H1 (cell line): ENCODE measurements around the gene NKX2-8. TPM values are rescaled to one million over a fixed set of nuclear protein-coding genes. Genes with fewer than 3 reads are reported as not detected.

Source experiments
- CTCF ChIA-PET: fragments of 300-600 bp; sonication (Branson Sonifier 250); formaldehyde crosslinking; loops from one replicate; lab custom pipeline; 2021; ENCODE audit not compliant: partially characterized antibody; lab: Charles Lee
- POLR2A ChIA-PET: fragments of 300-600 bp; sonication (Branson Sonifier 250); formaldehyde crosslinking; loops from one replicate; lab custom pipeline; 2021; ENCODE audit warnings: inconsistent platforms; ENCODE audit not compliant: partially characterized antibody; lab: Charles Lee
- DNase-seq, 2 experiments: peaks; one replicate each; pipeline versions ENCODE4 v3.0.0 to v3.0.0-alpha.2; 2010 to 2022; ENCODE audit warnings: low spot score in 2 of 2, low read depth in 1 of 2, mixed read lengths in 1 of 2
- FAIRE-seq: peaks from 2 replicates; lab custom pipeline; 2011; peaks lifted over from hg19 to GRCh38; lab: Jason Lieb, UNC
- H2AFZ ChIP-seq: 2 replicates; pipeline ENCODE4 v1.8.1; 2012; ENCODE audit warnings: low read length, inconsistent platforms
- H2AK5ac ChIP-seq: 2 replicates; pipeline ENCODE4 v1.6.1; 2013; ENCODE audit warnings: low read depth, low read length
- H2BK120ac ChIP-seq: replicated peaks from 2 replicates; pipeline ENCODE3; 2013; ENCODE audit warnings: low read depth, low read length, inconsistent platforms
- H2BK12ac ChIP-seq: 2 replicates; pipeline ENCODE4 v1.6.1; 2013; ENCODE audit warnings: low read depth, low read length
- H2BK15ac ChIP-seq: 2 replicates; pipeline ENCODE4 v1.6.1; 2013; ENCODE audit warnings: low read length
- H2BK20ac ChIP-seq: 2 replicates; pipeline ENCODE4 v1.6.1; 2013; ENCODE audit warnings: low read length
- H2BK5ac ChIP-seq: 2 replicates; pipeline ENCODE4 v1.6.1; 2013; ENCODE audit warnings: low read depth, low read length
- H3K14ac ChIP-seq: 2 replicates; pipeline ENCODE4 v1.6.1; 2013; ENCODE audit warnings: inconsistent platforms; ENCODE audit not compliant: insufficient read length
- H3K18ac ChIP-seq: 2 replicates; pipeline ENCODE4 v1.6.1; 2013; ENCODE audit warnings: low read length; ENCODE audit errors: extremely low read depth
- H3K23ac ChIP-seq: 2 replicates; pipeline ENCODE4 v1.6.1; 2013; ENCODE audit warnings: inconsistent platforms; ENCODE audit not compliant: insufficient read length
- H3K23me2 ChIP-seq: 2 replicates; pipeline ENCODE4 v1.6.1; 2013; ENCODE audit warnings: low read depth, low read length
- H3K27ac ChIP-seq: 2 replicates; pipeline ENCODE4 v1.6.1; 2011; ENCODE audit warnings: low read depth, low read length, inconsistent platforms
- H3K27me3 ChIP-seq, 4 experiments: replicated peaks in 1 of 4; 1 replicate in 1 of 4; 2 replicates in 3 of 4; pipeline versions ENCODE4 v1.6.1 to v1.8.1; 2011 to 2013; ENCODE audit warnings: low read length in 3 of 4, mild to moderate bottlenecking in 3 of 4, inconsistent platforms in 2 of 4, mixed read lengths in 2 of 4, moderate library complexity in 1 of 4; ENCODE audit not compliant: control insufficient read depth in 3 of 4, insufficient read depth in 3 of 4; ENCODE audit errors: extremely low read depth in 1 of 4
- H3K36me3 ChIP-seq, 4 experiments: 2 replicates each; pipeline versions ENCODE4 v1.6.1 to v1.8.1; 2011 to 2013; ENCODE audit warnings: mild to moderate bottlenecking in 4 of 4, low read length in 3 of 4, moderate library complexity in 2 of 4, control low read depth in 1 of 4, inconsistent platforms in 1 of 4; ENCODE audit not compliant: insufficient read depth in 4 of 4, control insufficient read depth in 2 of 4
- H3K4ac ChIP-seq: replicated peaks from 2 replicates; pipeline ENCODE3; 2013; ENCODE audit warnings: low read length, low read depth, mixed read lengths, inconsistent platforms; ENCODE audit not compliant: insufficient read length
- H3K4me1 ChIP-seq, 4 experiments: replicated peaks in 1 of 4; 1 replicate in 1 of 4; 2 replicates in 3 of 4; pipeline versions ENCODE4 v1.6.1 to v1.8.1; 2011 to 2013; ENCODE audit warnings: low read length in 3 of 4, inconsistent platforms in 2 of 4, mixed read lengths in 1 of 4; ENCODE audit not compliant: insufficient read depth in 4 of 4, control insufficient read depth in 3 of 4
- H3K4me2 ChIP-seq, 2 experiments: 2 replicates each; pipeline versions ENCODE4 v1.6.1 to v1.8.1; 2011 to 2013; ENCODE audit warnings: low read depth in 2 of 2, low read length in 2 of 2, control low read depth in 1 of 2, inconsistent platforms in 1 of 2, mild to moderate bottlenecking in 1 of 2; ENCODE audit not compliant: insufficient read depth in 1 of 2
- H3K4me3 ChIP-seq, 4 experiments: fragments of 200-600, 300-600 bp in 1 of 4; sonication (generic), shearing (Covaris generic), sonication (Bioruptor Twin) in 1 of 4; 2 replicates each; pipeline versions ENCODE4 v1.5.1 to v1.8.1; 2011 to 2016; ENCODE audit warnings: low read length in 4 of 4, low read depth in 3 of 4, control low read depth in 2 of 4, inconsistent platforms in 2 of 4, mild to moderate bottlenecking in 2 of 4, mixed read lengths in 1 of 4, moderate library complexity in 1 of 4; ENCODE audit not compliant: insufficient read depth in 2 of 4; ENCODE audit errors: extremely low read depth in 1 of 4
- H3K56ac ChIP-seq: replicated peaks from 2 replicates; pipeline ENCODE3; 2013; ENCODE audit warnings: low read depth, mild to moderate bottlenecking, mixed read lengths, low read length, inconsistent platforms; ENCODE audit not compliant: insufficient read length
- H3K79me1 ChIP-seq: 2 replicates; pipeline ENCODE4 v1.6.1; 2013; ENCODE audit warnings: low read depth, low read length, control low read depth
- H3K79me2 ChIP-seq, 2 experiments: 2 replicates each; pipeline versions ENCODE4 v1.6.1 to v1.8.1; 2012 to 2013; ENCODE audit warnings: low read length in 2 of 2, mild to moderate bottlenecking in 2 of 2, inconsistent platforms in 1 of 2; ENCODE audit not compliant: insufficient read depth in 2 of 2, control insufficient read depth in 1 of 2
- H3K9ac ChIP-seq, 4 experiments: replicated peaks in 1 of 4; 1 replicate in 1 of 4; 2 replicates in 3 of 4; pipeline versions ENCODE4 v1.6.1 to v1.8.1; 2011 to 2013; ENCODE audit warnings: low read depth in 3 of 4, low read length in 3 of 4, control low read depth in 2 of 4, mild to moderate bottlenecking in 2 of 4, moderate library complexity in 2 of 4, inconsistent platforms in 1 of 4; ENCODE audit errors: extremely low read depth in 1 of 4
- H3K9me3 ChIP-seq, 2 experiments: 2 replicates each; pipeline versions ENCODE4 v1.6.1 to v1.8.1; 2012 to 2013; ENCODE audit warnings: mild to moderate bottlenecking in 2 of 2, moderate library complexity in 2 of 2, control low read depth in 1 of 2, inconsistent platforms in 1 of 2, low read depth in 1 of 2, low read length in 1 of 2, mixed read lengths in 1 of 2; ENCODE audit not compliant: insufficient read depth in 2 of 2
- H4K20me1 ChIP-seq, 2 experiments: replicated peaks in 1 of 2; 2 replicates each; pipeline versions ENCODE3 to v1.8.1; 2011 to 2013; ENCODE audit warnings: inconsistent platforms in 2 of 2, low read length in 2 of 2, mild to moderate bottlenecking in 1 of 2; ENCODE audit not compliant: insufficient read depth in 2 of 2, control insufficient read depth in 1 of 2
- H4K5ac ChIP-seq: 2 replicates; pipeline ENCODE4 v1.6.1; 2013; ENCODE audit warnings: low read length, low read depth, mixed read lengths, inconsistent platforms; ENCODE audit not compliant: insufficient read length
- H4K8ac ChIP-seq: 2 replicates; pipeline ENCODE4 v1.8.0; 2013; ENCODE audit warnings: mild to moderate bottlenecking, moderate library complexity, low read length, inconsistent platforms; ENCODE audit not compliant: insufficient read depth; ENCODE audit errors: extremely low read depth
- H4K91ac ChIP-seq: replicated peaks from 2 replicates; pipeline ENCODE3; 2013; ENCODE audit warnings: low read length, mixed read lengths, inconsistent platforms; ENCODE audit not compliant: insufficient read length
- ATF3 ChIP-seq: IDR thresholded peaks from 2 replicates; pipeline ENCODE4 v1.6.1; 2011; ENCODE audit warnings: low read depth, mild to moderate bottlenecking, low read length; ENCODE audit not compliant: insufficient read depth
- CTCF ChIP-seq, 3 experiments: IDR thresholded peaks; 1 replicate in 2 of 3; 2 replicates in 1 of 3; pipeline versions ENCODE4 v1.5.1 to v1.6.1; 2011; ENCODE audit warnings: low read length in 3 of 3, mild to moderate bottlenecking in 3 of 3, inconsistent platforms in 2 of 3, low read depth in 1 of 3, moderate library complexity in 1 of 3; ENCODE audit not compliant: insufficient read depth in 1 of 3; ENCODE audit errors: control extremely low read depth in 1 of 3
- POLR2A ChIP-seq, 2 experiments: IDR thresholded peaks; 1 replicate in 1 of 2; 2 replicates in 1 of 2; pipeline ENCODE4 v1.6.1; 2011; ENCODE audit warnings: low read depth in 2 of 2, low read length in 2 of 2, mild to moderate bottlenecking in 2 of 2; ENCODE audit errors: control extremely low read depth in 1 of 2
- RBBP5 ChIP-seq: IDR thresholded peaks from 2 replicates; pipeline ENCODE4 v1.7.1; 2012; ENCODE audit warnings: low read depth, mild to moderate bottlenecking, inconsistent platforms, low read length, moderate library complexity, borderline replicate concordance
- TCF12 ChIP-seq: IDR thresholded peaks from 2 replicates; pipeline ENCODE4 v1.6.1; 2011; ENCODE audit warnings: low read depth, mild to moderate bottlenecking, low read length
- WGBS, 2 experiments: shearing (Covaris generic) in 1 of 2; methylation state at CpG; one replicate each; pipeline versions ENCODE4 v1.1.6 to v1.1.7; 2013 to 2015; ENCODE audit warnings: low lambda C conversion rate in 2 of 2, mixed read lengths in 2 of 2, inconsistent platforms in 1 of 2, low coverage in 1 of 2, missing lambda C conversion rate in 1 of 2; ENCODE audit not compliant: insufficient replicate concordance in 2 of 2, insufficient coverage in 1 of 2, insufficient read length in 1 of 2; ENCODE audit errors: extremely low coverage in 1 of 2, missing lambda C conversion rate in 1 of 2; 5-methylcytosine and 5-hydroxymethylcytosine counted together
- long read RNA-seq, 2 experiments: library from RNA in 1 of 2; library from capped mRNA in 1 of 2; stranded (forward); transcript quantifications; one replicate each; pipeline ENCODE4 v2.0.0, GENCODE V29; 2021; ENCODE audit warnings: inconsistent platforms in 1 of 2
- polyA minus RNA-seq, 3 experiments: library from RNA; depleted of rRNA, polyadenylated mRNA; stranded (reverse); fragments of >200 nt; gene quantifications; 1 replicate in 2 of 3; 2 replicates in 1 of 3; pipeline ENCODE4 v1.2.3, GENCODE V29; 2011
- polyA plus RNA-seq, 7 experiments: library from polyadenylated mRNA; depleted of rRNA in 3 of 7; stranded (reverse) in 5 of 7; unstranded in 2 of 7; fragments of >200 nt in 5 of 7; fragments of 200-250 nt in 2 of 7; gene quantifications; 1 replicate in 5 of 7; 2 replicates in 1 of 7; 4 replicates in 1 of 7; pipeline versions ENCODE4 v1.2.1 to v1.2.3, GENCODE V29; 2011 to 2013; ENCODE audit warnings: missing spikeins in 2 of 7, mixed read lengths in 2 of 7
- total RNA-seq: library from RNA; stranded (reverse); fragmentation: NEBNext Ultra II Directional; extraction: Animal tissue kit (Norgen Biotek cat#: 25700); gene quantifications from 2 replicates; pipeline ENCODE4 v1.2.1, GENCODE V29; 2021

NKX2-8 gene
- total RNA-seq (not detected in 2 replicates), polyA plus RNA-seq (2011; rRNA removed) (not detected in 2 replicates), polyA minus RNA-seq (2011; rRNA and poly(A)+ RNA removed) (not detected in 2 replicates)
- polyA plus RNA-seq (2011; cell fraction: cytosol; rRNA removed) = not detected
- polyA plus RNA-seq (2011; cell fraction: nucleus; rRNA removed) = not detected
- polyA plus RNA-seq (2012, experiment 1 of 2) = not detected in 4 replicates
- not detected for polyA plus RNA-seq (2012, experiment 2 of 2)
- polyA plus RNA-seq (2013, experiment 1 of 2) = 0.12 TPM
- polyA plus RNA-seq (2013, experiment 2 of 2) = 0.13 TPM
- polyA minus RNA-seq (2011; cell fraction: cytosol; rRNA and poly(A)+ RNA removed) = not detected
- not detected for polyA minus RNA-seq (2011; cell fraction: nucleus; rRNA and poly(A)+ RNA removed)
- long read RNA-seq, experiment 1 = 0 reads
- long read RNA-seq, experiment 2 = 0 reads

GRCh38 chr14:36582011-36582873, at the start of gene NKX2-8:
TSS of gene NKX2-8 (minus strand) at chr14:36582614. CDS start at chr14:36582389, 225 bp downstream.
- Histone ChIP-seq H3K27me3 (peaks cover 91 to 100% (median 95%) of the 10 kb centered on the region in 4 experiments), H2BK120ac (no peak within 1 kb of the TSS), H3K14ac (no peak within 1 kb of the TSS), H2AFZ (no peak within 1 kb of the TSS; the same call in 1 of the 2 replicates), H3K4me3 (peak within 1 kb of the TSS; percentile 13 to 58 (median 26); a peak in 6 of 8 replicates), H3K27ac (no peak within 1 kb of the TSS), H3K18ac (no peak within 1 kb of the TSS; the same call in 1 of the 2 replicates), H2AK5ac (no peak within 1 kb of the TSS), H2BK15ac (peak within 1 kb of the TSS; percentile 53; the same call in 1 of the 2 replicates), H3K79me2 (no peaks in the 10 kb centered on the region), H4K91ac (no peak within 1 kb of the TSS), H3K4me2 (peak within 1 kb of the TSS; percentile 48 to 81), H2BK20ac (no peak within 1 kb of the TSS), H2BK12ac (0 out of 2 replicates have a peak within 1 kb of the TSS, but pooled peaks have one; percentile 35), H3K56ac (peak within 1 kb of the TSS; percentile 14), H3K79me1 (no peaks in the 10 kb centered on the region), H3K4ac (peak within 1 kb of the TSS; percentile 42), H2BK5ac (no peak within 1 kb of the TSS), H3K23ac (no peak within 1 kb of the TSS), H3K36me3 (peaks cover 0 to 8% (median 0%) of the 10 kb centered on the region in 4 experiments; a peak in 1 of 8 replicates), H4K20me1 (peaks cover 19 to 24% of the 10 kb centered on the region in 2 experiments), H3K4me1 (peaks cover 0 to 21% (median 11%) of the 10 kb centered on the region in 4 experiments; a peak in 5 of 7 replicates), H4K8ac (peak within 1 kb of the TSS; percentile 51; the same call in 1 of the 2 replicates), H3K23me2 (peaks cover 5% of the 10 kb centered on the region), H3K9me3 (no peaks in the 10 kb centered on the region), H4K5ac (no peak within 1 kb of the TSS), H3K9ac (no peak within 1 kb of the TSS)
- WGBS, 2 experiments = 6% methylated on average over 30 of the region's 62 CpGs; no CpG with 5 or more reads in 1 of the 2 experiments
- peak in 1 of 2 experiments; percentile 76 for DNase-seq
- ChIA-PET CTCF (interaction anchor here (0.9 to 27.3 kb wide), 10 partner anchors 16 to 85 kb away, joined by 3 to 395 read pairs (median 6); partner anchors contain the start of gene NKX2-1), POLR2A (interaction anchor here (0.7 to 1.2 kb wide), 2 partner anchors 61 to 202 kb away, joined by 3 read pairs; no protein-coding TSS in a partner anchor)
- FAIRE-seq = no peak
- TF ChIP-seq CTCF (IDR thresholded peaks at IDR 0.05; ENCODE audit: control extremely low read depth in 1 of 3, insufficient read depth in 1 of 3, low read depth in 1 of 3, low read length in 3 of 3) (no peak), TCF12 (peak; percentile 27; the same call in 1 of the 2 replicates), ATF3 (no peak), RBBP5 (no peak), POLR2A (IDR thresholded peaks at IDR 0.05; ENCODE audit: control extremely low read depth in 1 of 2, low read depth in 2 of 2, low read length in 2 of 2) (no peak)
